ENCODE results near the gene SPAG6.
"Not testable (repeated sequence)": the region's sequence is repeated elsewhere in the genome, so short reads cannot be mapped to it uniquely, and the experiment has no call there.

GRCh38 chr10:22406916-22407315, 61.6 kb downstream of the SPAG6 start:
- TF ChIP-seq CTCF, EP300, POLR2A, POLR2AphosphoS5 (IDR thresholded peaks at IDR 0.05): not testable (repeated sequence)

All from upper lobe of left lung (tissue), 4 donors.